ENCODE data around the gene IFFO2.
A peak's percentile ranks its signal among the peaks of the same experiment; 100 is the strongest.

IFFO2 gene

DNA sequence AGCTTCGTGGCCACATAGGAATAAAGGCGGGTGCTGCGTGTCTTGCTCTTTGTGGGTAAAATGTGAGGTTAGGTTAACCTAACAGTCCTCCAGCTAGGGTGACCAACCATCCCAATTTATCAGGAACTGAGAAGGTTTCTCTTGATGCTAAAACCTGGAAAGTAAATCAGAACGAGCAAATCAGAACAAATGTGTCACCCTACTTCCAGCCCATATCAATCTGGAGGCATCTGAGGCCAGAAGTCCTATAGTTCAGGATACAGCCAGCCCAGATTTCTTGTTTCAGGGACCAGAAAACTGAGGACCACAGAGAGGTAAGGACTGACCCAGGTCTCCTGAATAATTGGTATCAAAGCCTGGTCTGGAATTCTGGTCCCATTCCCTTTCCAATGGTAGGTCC is 3.1 kb upstream of the IFFO2 start:
- intact Hi-C loops (cut with DNase I; ENCODE audit: low total_unique reads) = no loop called here
- TF ChIP-seq, protein P1, sequence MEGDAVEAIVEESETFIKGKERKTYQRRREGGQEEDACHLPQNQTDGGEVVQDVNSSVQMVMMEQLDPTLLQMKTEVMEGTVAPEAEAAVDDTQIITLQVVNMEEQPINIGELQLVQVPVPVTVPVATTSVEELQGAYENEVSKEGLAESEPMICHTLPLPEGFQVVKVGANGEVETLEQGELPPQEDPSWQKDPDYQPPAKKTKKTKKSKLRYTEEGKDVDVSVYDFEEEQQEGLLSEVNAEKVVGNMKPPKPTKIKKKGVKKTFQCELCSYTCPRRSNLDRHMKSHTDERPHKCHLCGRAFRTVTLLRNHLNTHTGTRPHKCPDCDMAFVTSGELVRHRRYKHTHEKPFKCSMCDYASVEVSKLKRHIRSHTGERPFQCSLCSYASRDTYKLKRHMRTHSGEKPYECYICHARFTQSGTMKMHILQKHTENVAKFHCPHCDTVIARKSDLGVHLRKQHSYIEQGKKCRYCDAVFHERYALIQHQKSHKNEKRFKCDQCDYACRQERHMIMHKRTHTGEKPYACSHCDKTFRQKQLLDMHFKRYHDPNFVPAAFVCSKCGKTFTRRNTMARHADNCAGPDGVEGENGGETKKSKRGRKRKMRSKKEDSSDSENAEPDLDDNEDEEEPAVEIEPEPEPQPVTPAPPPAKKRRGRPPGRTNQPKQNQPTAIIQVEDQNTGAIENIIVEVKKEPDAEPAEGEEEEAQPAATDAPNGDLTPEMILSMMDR (IDR thresholded peaks at IDR 0.05) = no peak
- H3K36me3 ChIP-seq = no peaks in the 10 kb centered on the region
- DNase-seq = peak in 1 of 2 donors; percentile 29
- no peak overlapping the region for H3K4me3 ChIP-seq
- peaks cover 0 to 28% (median 21%) of the 10 kb centered on the region in 4 donors for H3K4me1 ChIP-seq
- no peaks in the 10 kb centered on the region for H3K27me3 ChIP-seq
- no peaks in the 10 kb centered on the region for H3K9me3 ChIP-seq
- no peak overlapping the region for H3K27ac ChIP-seq

DNA sequence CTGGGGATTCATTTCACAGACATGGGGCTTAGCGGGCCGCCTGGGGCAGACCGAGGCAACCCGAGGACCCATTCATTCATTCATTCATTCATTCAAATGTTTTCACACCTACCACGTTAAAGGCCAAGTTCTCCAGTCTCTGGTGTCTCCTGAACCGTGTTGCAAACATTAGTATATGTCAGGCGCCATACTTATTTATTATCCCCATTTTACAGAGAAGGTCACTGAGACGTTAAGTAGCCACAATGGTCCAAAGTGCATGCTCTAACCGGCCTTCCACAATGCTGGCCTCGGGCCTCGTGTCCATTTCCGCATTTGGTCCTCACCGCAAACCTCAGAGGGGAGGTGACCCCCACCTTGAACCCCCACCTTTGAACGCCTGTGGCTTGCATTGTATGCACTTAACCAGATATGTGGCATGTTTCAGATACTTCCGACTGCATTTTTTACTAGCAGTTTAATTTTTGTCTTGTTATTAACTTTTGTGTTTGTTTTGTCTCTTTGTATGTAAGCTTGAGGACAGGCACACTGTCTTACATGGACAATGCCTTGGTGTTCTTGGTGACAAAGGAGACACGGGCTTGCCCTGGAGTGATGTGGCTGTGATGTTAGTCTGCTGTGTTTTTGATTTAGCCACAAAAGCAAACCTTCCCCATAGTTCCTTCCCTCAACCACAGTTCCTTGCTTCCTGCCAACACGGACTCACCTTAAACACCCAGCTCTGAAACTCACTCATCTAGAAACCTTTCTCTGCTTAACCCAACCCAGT is 1.2 kb upstream of the IFFO2 start:
- TF ChIP-seq, protein P1 (IDR thresholded peaks at IDR 0.05) = no peak
- Histone ChIP-seq H3K4me1 (peaks cover 0 to 40% (median 35%) of the 10 kb centered on the region in 4 donors), H3K9me3 (no peaks in the 10 kb centered on the region), H3K4me3 (no peak overlapping the region), H3K27ac (no peak overlapping the region), H3K36me3 (no peaks in the 10 kb centered on the region), H3K27me3 (no peaks in the 10 kb centered on the region)
- peak in 1 of 2 donors; percentile 32 for DNase-seq
- intact Hi-C loops (cut with DNase I; ENCODE audit: low total_unique reads) = no loop called here

DNA sequence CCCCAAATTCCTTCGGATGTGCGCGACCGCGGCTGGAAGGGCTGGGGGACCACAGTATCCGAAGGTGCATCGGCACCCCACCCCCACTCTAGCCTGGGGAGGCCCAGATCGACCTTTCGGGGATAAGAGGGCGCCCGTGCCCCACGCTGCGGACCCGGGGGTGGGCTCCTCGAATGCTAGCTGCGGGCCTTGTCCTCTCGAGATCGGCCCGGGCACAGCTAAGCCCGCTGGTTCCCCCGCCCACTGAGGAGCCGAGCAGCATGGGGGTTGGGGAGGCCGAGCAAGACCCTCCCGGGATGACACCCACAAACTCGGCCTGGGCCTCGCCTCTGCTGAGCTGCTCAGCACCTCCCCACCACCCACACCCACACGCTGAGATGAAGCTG is 653 bp upstream of the IFFO2 start:
- peak in 1 of 2 donors; percentile 78 for DNase-seq
- TF ChIP-seq, protein P1 (IDR thresholded peaks at IDR 0.05) = no peak

DNA sequence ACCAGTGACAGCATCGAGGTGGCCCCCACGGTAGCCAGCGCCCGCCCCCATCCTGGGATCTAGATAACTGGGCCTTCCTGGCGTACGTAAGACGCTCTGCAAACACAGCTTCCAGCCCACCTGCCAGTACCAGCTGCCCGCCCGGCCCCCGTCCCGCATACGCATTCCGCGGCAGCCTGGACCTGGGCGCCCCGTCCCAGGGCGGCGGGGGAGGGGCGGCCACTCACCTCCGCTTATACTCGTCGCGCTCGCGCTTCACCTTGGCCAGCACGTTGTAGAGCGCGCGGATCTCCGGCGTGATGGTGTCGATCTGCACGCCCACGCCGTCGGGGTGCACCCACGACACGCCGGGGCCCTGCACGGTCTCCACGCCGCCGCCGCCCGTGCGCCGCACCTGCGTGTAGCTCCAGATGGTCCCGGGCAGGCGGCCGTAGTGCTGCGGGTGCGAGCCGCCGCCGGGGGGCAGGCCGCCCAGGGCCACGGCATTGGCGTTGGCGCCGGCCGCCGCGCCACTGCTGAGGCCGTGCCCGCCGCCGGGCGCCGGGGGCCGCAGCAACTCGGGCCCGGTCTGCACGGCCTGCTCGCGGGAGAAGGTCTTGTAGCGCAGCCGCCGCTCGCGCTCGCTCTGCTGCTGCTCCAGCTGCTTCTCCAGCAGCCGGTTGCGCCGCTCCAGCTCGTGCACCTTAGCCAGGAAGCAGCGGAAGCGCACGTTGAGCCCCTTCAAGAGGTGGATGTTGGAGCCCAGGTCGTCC is 859 bp downstream of the IFFO2 start:
- intact Hi-C loops (cut with DNase I; ENCODE audit: low total_unique reads) = no loop called here
- H3K4me1 ChIP-seq = peaks cover 0 to 52% (median 44%) of the 10 kb centered on the region in 4 donors

More for the DNA sequence above, 653 bp upstream of the IFFO2 start:
- intact Hi-C loops (cut with DNase I; ENCODE audit: low total_unique reads) = no loop called here
- Histone ChIP-seq H3K4me3 (peak overlapping the region; percentile 71 to 81), H3K36me3 (no peaks in the 10 kb centered on the region), H3K27me3 (no peaks in the 10 kb centered on the region), H3K27ac (peak overlapping the region; percentile 68 to 71), H3K4me1 (peaks cover 0 to 41% (median 34%) of the 10 kb centered on the region in 4 donors), H3K9me3 (no peaks in the 10 kb centered on the region)

DNA sequence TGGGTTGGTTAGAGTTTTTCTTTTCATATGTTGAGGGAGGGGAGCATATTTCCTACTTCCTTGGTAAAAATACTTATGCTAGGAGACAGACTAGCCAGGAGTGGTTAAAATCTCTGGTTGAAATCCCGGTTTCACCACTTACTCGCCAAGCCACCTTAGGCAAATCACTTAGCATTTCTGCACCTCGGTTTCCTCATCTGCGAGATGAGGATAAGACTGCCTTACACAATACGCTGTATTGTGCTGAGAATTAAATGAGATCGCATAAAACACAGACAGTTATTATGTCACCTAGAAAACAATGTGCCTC is 1.4 kb downstream of the IFFO2 start:
- H3K4me3 ChIP-seq = peak overlapping the region; percentile 71 to 81
- TF ChIP-seq, protein P1 (IDR thresholded peaks at IDR 0.05) = no peak
- no peaks in the 10 kb centered on the region for H3K27me3 ChIP-seq
- intact Hi-C loops (cut with DNase I; ENCODE audit: low total_unique reads) = no loop called here
- no peaks in the 10 kb centered on the region for H3K9me3 ChIP-seq
- no peaks in the 10 kb centered on the region for H3K36me3 ChIP-seq
- DNase-seq = no peak
- peaks cover 0 to 57% (median 46%) of the 10 kb centered on the region in 4 donors for H3K4me1 ChIP-seq
- H3K27ac ChIP-seq = peak overlapping the region; percentile 94 to 98

More for the DNA sequence above, 859 bp downstream of the IFFO2 start:
- DNase-seq = peak in 1 of 2 donors; percentile 75
- TF ChIP-seq, protein P1 (IDR thresholded peaks at IDR 0.05) = peak; percentile 1 to 17
- peak overlapping the region; percentile 71 to 81 for H3K4me3 ChIP-seq
- H3K27me3 ChIP-seq = no peaks in the 10 kb centered on the region
- H3K36me3 ChIP-seq = no peaks in the 10 kb centered on the region
- no peaks in the 10 kb centered on the region for H3K9me3 ChIP-seq
- H3K27ac ChIP-seq = peak overlapping the region; percentile 94 to 98
